Gastroesophageal sphincter (tissue), 4 donors: Measurements from ENCODE around the gene ANKFY1. TPM values are rescaled to one million over a fixed set of nuclear protein-coding genes. Genes with fewer than 3 reads are reported as not detected.

Experiments used
- ATAC-seq: fragments of 150-250 bp; one replicate; pipeline ENCODE4 v1.9.1; 2016; ENCODE audit warnings: mild to moderate bottlenecking, moderate library complexity
- H3K27ac ChIP-seq, 4 donors: fragments of 200-600 bp; sonication (generic) in 3 of 4; 1 replicate in 3 of 4; 2 replicates in 1 of 4; pipeline ENCODE4 v1.5.1; 2016 to 2019
- H3K27me3 ChIP-seq: fragments of 200-600 bp; sonication (generic); one replicate; pipeline ENCODE4 v1.5.1; 2019
- H3K36me3 ChIP-seq, 2 donors: fragments of 200-600 bp; sonication (generic); one replicate each; pipeline ENCODE4 v1.5.1; 2019; ENCODE audit warnings: control low read depth in 1 of 2
- H3K4me1 ChIP-seq, 3 donors: fragments of 200-600 bp; sonication (generic); 1 replicate in 2 of 3; 2 replicates in 1 of 3; pipeline ENCODE4 v1.5.1; 2016 to 2019; ENCODE audit warnings: control low read depth in 2 of 3
- H3K4me3 ChIP-seq, 2 donors: fragments of 200-600 bp; sonication (generic); one replicate each; pipeline ENCODE4 v1.5.1; 2019; ENCODE audit warnings: mild to moderate bottlenecking in 1 of 2, moderate library complexity in 1 of 2
- H3K9me3 ChIP-seq, 3 donors: fragments of 200-600 bp; sonication (generic); one replicate each; pipeline ENCODE4 v1.5.1; 2017 to 2019; ENCODE audit warnings: control low read depth in 2 of 3
- CTCF ChIP-seq, 4 experiments: fragments of 200-600 bp in 2 of 4; fragments of 450-650 bp in 2 of 4; sonication (generic) in 1 of 4; IDR thresholded peaks; one replicate each; pipeline ENCODE4 v1.5.1; 2017 to 2019; ENCODE audit warnings: antibody characterized with exemption in 4 of 4, mild to moderate bottlenecking in 2 of 4, moderate library complexity in 2 of 4
- EP300 ChIP-seq: sonication (generic); formaldehyde crosslinking; IDR thresholded peaks from one replicate; pipeline ENCODE4 v1.6.1; 2017; ENCODE audit warnings: antibody characterized with exemption, mild to moderate bottlenecking
- POLR2A ChIP-seq, 2 donors: fragments of 450-650 bp; IDR thresholded peaks; one replicate each; pipeline ENCODE4 v1.6.1; 2017; ENCODE audit warnings: antibody characterized with exemption in 2 of 2, mild to moderate bottlenecking in 2 of 2, moderate library complexity in 1 of 2
- POLR2AphosphoS5 ChIP-seq: sonication (generic); formaldehyde crosslinking; IDR thresholded peaks from one replicate; pipeline ENCODE4 v1.6.1; 2017; ENCODE audit warnings: antibody characterized with exemption
- WGBS, 2 donors: methylation state at CpG; one replicate each; pipeline ENCODE4 v1.1.5; 2018; ENCODE audit warnings: low coverage in 1 of 2; 5-methylcytosine and 5-hydroxymethylcytosine counted together
- total RNA-seq, 4 donors: library from RNA; depleted of rRNA; stranded (reverse); fragments of >200 nt; gene quantifications; one replicate each; pipeline ENCODE4 v1.1.0, GENCODE V29; 2016

ANKFY1 gene
- total RNA-seq, 4 donors from 2014 or later, result 22.4 to 46.4 (median 40.2) TPM

GRCh38 chr17:4249452-4250029 lies 14.2 kb downstream of the ANKFY1 start:
- no peaks in the 10 kb centered on the region for H3K9me3 ChIP-seq
- 45 to 46% methylated on average over 4 of the region's 4 CpGs for WGBS, 2 donors
- TF ChIP-seq POLR2AphosphoS5 (no peak), CTCF (IDR thresholded peaks at IDR 0.05) (peak; percentile 23 to 49 (median 30))
- H3K27me3 ChIP-seq, result no peaks in the 10 kb centered on the region
- ATAC-seq, result no peak
- peak overlapping the region in 3 of 4 donors; percentile 36 to 39 (median 38) for H3K27ac ChIP-seq
- peaks cover 2 to 71% (median 13%) of the 10 kb centered on the region in 3 donors for H3K4me1 ChIP-seq
- H3K4me3 ChIP-seq, result no peak overlapping the region
- H3K36me3 ChIP-seq, result peaks cover 0 to 8% of the 10 kb centered on the region in 2 donors

GRCh38 chr17:4248504-4249277 lies 15.1 kb downstream of the ANKFY1 start:
- H3K9me3 ChIP-seq, result no peaks in the 10 kb centered on the region
- H3K4me1 ChIP-seq, result peaks cover 2 to 80% (median 13%) of the 10 kb centered on the region in 3 donors
- no peak overlapping the region for H3K4me3 ChIP-seq
- peaks cover 0 to 8% of the 10 kb centered on the region in 2 donors for H3K36me3 ChIP-seq
- ATAC-seq, result no peak
- H3K27ac ChIP-seq, result peak overlapping the region in 3 of 4 donors; percentile 7 to 39 (median 36)
- no peak for TF ChIP-seq EP300
- no peak for TF ChIP-seq POLR2AphosphoS5
- TF ChIP-seq CTCF (IDR thresholded peaks at IDR 0.05), result no peak
- no peaks in the 10 kb centered on the region for H3K27me3 ChIP-seq
- WGBS, 2 donors, result 77 to 85% methylated on average over 5 to 7 of the region's 7 CpGs

GRCh38 chr17:4247971-4248388 lies 15.8 kb downstream of the ANKFY1 start:
- no peak for TF ChIP-seq POLR2A (IDR thresholded peaks at IDR 0.05)
- TF ChIP-seq POLR2AphosphoS5, result no peak
- no peak for TF ChIP-seq CTCF (IDR thresholded peaks at IDR 0.05)
- no peak for TF ChIP-seq EP300
- peak overlapping the region in 2 of 4 donors; percentile 36 to 39 for H3K27ac ChIP-seq
- H3K4me3 ChIP-seq, result no peak overlapping the region
- WGBS, 2 donors, result 100% methylated on average over 2 of the region's 11 CpGs; no CpG with 5 or more reads in 1 of the 2 donors
- no peaks in the 10 kb centered on the region for H3K27me3 ChIP-seq
- ATAC-seq, result no peak
- peaks cover 0 to 8% of the 10 kb centered on the region in 2 donors for H3K36me3 ChIP-seq
- H3K4me1 ChIP-seq, result peaks cover 2 to 81% (median 13%) of the 10 kb centered on the region in 3 donors
- no peaks in the 10 kb centered on the region for H3K9me3 ChIP-seq

- Histone ChIP-seq H3K4me3 (no peak overlapping the region), H3K4me1 (peaks cover 2 to 76% (median 13%) of the 10 kb centered on the region in 3 donors), H3K9me3 (no peaks in the 10 kb centered on the region), H3K27ac (no peak overlapping the region), H3K36me3 (peaks cover 0 to 10% of the 10 kb centered on the region in 2 donors), H3K27me3 (no peaks in the 10 kb centered on the region)
- TF ChIP-seq EP300, result no peak
- TF ChIP-seq POLR2A (IDR thresholded peaks at IDR 0.05), result no peak
- TF ChIP-seq POLR2AphosphoS5, result no peak
- TF ChIP-seq CTCF (IDR thresholded peaks at IDR 0.05), result no peak
- no peak for ATAC-seq
- WGBS, 2 donors, result 80% methylated on average over 2 to 4 of the region's 5 CpGs
Measured at GRCh38 chr17:4247361-4247970, 16.3 kb downstream of the ANKFY1 start.
